T-helper 22 cell (primary cell): ENCODE data around the gene ING3.

Experiments used
- DNase-seq: peaks from one replicate; pipeline ENCODE4 v3.0.0-alpha.2; 2020; ENCODE audit warnings: low read depth

The ING3 gene

GRCh38 chr7:120950539-120951308 lies at the start of gene ING3:
TSS of gene ING3 (plus strand) at chr7:120950777. CDS start at chr7:120950897, 120 bp downstream.
- peak; percentile 96 for DNase-seq

GRCh38 chr7:120915314-120916105 lies 35.1 kb upstream of the ING3 start:
- DNase-seq, result no peak

- DNase-seq, result no peak
Measured at GRCh38 chr7:120916121-120916520, 34.5 kb upstream of the ING3 start.

- DNase-seq, result no peak
Measured at GRCh38 chr7:120916538-120916937, 34.0 kb upstream of the ING3 start.

GRCh38 chr7:120919466-120919865 lies 31.1 kb upstream of the ING3 start:
- DNase-seq, result no peak

- no peak for DNase-seq
Measured at GRCh38 chr7:120920034-120920433, 30.5 kb upstream of the ING3 start.

- no peak for DNase-seq
Measured at GRCh38 chr7:120920591-120921274, 29.8 kb upstream of the ING3 start.

GRCh38 chr7:120924837-120925236 lies 25.7 kb upstream of the ING3 start:
- DNase-seq, result no peak

- DNase-seq, result no peak
Measured at GRCh38 chr7:120925392-120925791, 25.2 kb upstream of the ING3 start.

GRCh38 chr7:120926943-120927346 lies 23.6 kb upstream of the ING3 start:
- DNase-seq, result no peak

- no peak for DNase-seq
Measured at GRCh38 chr7:120927454-120928103, 23.0 kb upstream of the ING3 start.

GRCh38 chr7:120931243-120931642 lies 19.3 kb upstream of the ING3 start:
- no peak for DNase-seq

GRCh38 chr7:120933475-120933874 lies 17.1 kb upstream of the ING3 start:
- DNase-seq, result no peak

- no peak for DNase-seq
Measured at GRCh38 chr7:120939345-120939744, 11.2 kb upstream of the ING3 start.

- DNase-seq, result no peak
Measured at GRCh38 chr7:120941064-120941463, 9.5 kb upstream of the ING3 start.

- DNase-seq, result no peak
Measured at GRCh38 chr7:120941856-120942255, 8.7 kb upstream of the ING3 start.

GRCh38 chr7:120942861-120943260 lies 7.7 kb upstream of the ING3 start:
- no peak for DNase-seq

- DNase-seq, result no peak
Measured at GRCh38 chr7:120944826-120945562, 5.6 kb upstream of the ING3 start.

- no peak for DNase-seq
Measured at GRCh38 chr7:120947980-120948379, 2.6 kb upstream of the ING3 start.

GRCh38 chr7:120949393-120949911 lies 1.1 kb upstream of the ING3 start:
- no peak for DNase-seq

- no peak for DNase-seq
Measured at GRCh38 chr7:120949998-120950538, 509 bp upstream of the ING3 start.
